NCI-H82 treated with DMSO at 0.1 percent for 48 hours (cell line): ENCODE measurements around the gene SERPINB2.
"Not testable (repeated sequence)": the region's sequence is repeated elsewhere in the genome, so short reads cannot be mapped to it uniquely, and the experiment has no call there.

Source experiments
- DNase-seq: peaks from one replicate; lab custom pipeline; 2025; ENCODE audit not compliant: unreplicated experiment; lab: John Stamatoyannopoulos, UW

The SERPINB2 gene

DNA sequence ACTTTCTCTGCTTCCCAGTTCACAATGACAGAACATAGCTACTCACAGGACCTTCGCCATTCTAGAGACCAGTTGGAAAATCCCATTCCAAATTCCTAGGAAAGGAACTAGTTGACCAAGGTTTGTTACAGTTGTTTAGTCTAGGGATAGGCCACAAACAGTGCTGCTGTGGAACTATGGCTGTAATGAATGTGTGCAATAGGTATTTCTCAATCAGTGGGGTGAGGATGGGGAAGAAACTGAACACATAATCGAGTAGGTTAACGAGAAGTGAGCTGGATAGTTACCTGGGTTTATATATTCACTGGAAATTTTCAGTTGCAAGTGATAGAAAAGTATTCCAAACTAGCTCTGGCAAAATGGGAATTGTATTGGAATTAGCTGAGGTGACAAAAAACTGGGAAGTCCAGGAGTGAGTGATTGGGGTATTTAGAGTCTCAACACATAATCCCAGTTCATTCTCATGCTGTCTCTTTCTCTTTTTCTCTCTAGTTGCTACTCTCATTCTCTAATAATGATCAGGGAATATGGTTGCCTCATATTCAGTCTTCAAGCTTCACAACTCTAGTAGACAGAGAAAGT is 43.4 kb downstream of the SERPINB2 start:
- DNase-seq, result no peak

DNA sequence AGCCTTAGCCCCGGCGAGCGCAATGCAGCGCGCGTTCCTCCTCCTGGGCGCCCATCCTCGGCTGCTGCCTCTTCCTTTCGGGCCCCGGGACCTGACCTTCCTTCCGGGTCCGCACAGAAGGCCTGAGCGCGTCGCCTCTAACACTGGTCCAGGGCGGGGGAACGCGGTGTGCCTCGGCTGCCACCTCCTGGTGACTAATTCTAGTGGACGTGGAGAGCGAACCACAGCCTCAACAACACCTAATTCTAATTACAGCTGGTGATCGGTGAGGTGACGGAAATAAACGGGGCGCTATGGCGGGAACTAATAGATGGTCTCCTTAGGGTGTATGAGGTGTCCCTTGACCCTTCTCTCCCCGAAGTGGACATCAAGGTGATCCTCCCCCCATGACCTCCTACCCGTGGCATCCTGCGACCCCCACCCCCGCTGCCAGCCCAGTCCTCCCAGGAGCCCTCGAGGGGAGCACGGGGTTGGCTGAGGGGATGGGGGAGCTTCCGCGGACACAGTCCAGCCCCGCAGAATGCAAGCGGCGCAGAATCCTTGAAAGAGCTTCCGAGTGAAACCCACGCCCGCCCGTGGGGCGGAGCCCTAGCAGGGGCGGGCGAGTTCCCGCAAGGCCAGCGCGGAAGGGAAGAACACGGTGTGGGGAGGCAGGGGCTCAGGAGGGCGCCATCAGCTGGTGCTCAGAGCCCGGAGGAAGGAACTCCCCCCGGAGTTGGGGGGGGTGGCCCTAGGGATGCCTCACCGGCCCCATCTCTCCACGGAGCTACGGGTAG is 48.8 kb downstream of the SERPINB2 start:
- DNase-seq, result peak; percentile 62

DNA sequence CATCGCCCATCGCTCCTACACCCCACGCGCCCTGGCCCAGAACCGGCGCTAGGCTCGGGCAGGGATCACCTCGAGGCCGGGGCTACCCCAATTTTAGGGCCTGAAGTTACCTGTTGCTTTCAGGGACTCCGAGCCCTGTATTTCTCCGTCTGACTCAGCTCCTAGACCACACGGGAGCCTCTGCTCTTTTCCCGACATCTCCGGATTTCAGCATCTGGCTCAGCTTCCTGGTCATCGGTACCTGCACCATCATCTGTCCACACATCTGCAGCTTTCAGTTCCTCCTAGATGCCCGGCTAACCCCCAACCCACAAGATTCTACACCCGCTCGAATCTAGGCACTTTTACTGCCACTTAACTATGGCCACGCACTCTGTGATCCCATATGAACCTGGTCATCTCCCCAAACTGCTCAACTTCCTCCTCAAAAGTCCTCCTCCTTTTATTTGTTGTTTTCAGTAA is 49.5 kb downstream of the SERPINB2 start:
- DNase-seq, result no peak

DNA sequence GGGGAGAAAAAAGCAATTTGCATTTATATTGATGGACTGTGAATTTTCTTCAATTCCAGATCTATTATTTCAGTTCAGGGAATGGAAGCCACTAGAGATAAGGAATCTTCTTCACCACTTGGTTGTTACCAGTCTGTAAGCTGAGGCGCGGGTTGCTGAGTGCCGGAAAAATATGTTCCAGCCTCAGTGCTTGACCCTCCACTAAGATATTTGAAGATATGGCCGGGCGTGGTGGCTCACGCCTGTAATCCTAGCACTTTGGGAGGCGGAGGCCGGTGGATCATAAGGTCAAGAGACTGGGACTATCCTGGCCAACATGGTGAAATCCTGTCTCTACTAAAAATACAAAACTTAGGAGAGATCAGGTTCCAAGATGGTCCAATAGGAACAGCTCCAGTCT is 52.5 kb downstream of the SERPINB2 start:
- DNase-seq, result no peak

DNA sequence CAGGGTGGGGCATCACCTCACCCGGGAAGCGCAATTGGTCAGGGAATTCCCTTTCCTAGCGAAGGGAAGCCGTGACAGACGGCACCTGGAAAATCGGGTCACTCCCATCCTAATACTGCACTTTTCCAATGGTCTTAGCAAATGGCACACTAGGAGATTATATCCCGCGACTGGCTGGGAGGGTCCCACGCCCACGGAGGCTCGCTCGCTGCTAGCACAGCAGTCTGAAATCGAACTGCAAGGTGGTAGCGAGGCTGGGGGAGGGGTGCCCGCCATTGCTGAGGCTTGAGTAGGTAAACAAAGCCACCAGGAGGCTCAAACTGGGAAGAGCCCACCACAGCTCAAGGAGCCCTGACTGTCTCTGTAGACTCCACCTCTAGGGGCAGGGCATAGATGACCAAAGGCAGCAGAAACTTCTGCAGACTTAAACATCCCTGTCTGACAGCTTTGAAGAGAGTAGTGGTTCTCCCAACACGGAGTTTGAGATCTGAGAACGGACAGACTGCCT is 53.1 kb downstream of the SERPINB2 start:
- DNase-seq, result not testable (repeated sequence)

DNA sequence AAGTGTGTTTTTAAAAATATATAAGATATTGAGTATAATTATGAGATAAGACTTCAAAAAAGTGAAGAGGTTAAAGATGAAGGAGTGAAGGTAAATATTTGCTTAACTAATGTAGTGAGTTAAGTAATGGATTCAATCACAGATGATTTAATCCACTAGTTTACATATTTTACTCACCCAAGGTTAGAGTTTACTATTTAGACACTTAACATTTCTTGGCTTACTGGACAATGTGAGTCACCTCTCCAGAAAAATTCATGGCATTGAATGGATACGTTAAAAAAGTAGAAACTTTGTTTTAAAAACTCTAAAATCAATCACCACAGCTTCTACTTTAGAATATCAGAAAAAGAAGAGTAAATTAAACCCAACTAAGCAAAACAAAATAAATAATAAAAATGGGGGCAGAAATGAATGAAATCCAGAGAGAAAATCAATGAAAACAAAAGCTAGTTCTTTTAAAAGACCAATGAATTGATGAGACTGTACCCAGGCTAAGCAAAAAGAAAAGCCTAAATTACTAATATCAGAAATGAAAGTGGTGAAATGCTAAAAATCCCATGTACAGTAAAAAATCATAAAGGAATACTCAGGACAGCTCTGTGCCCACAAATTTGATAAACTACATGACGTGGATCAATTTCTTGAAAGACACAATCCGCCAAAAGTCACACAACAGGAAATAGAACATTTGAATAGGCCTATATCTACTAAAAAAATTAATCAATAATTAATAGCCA is 59.7 kb downstream of the SERPINB2 start:
- DNase-seq, result no peak

DNA sequence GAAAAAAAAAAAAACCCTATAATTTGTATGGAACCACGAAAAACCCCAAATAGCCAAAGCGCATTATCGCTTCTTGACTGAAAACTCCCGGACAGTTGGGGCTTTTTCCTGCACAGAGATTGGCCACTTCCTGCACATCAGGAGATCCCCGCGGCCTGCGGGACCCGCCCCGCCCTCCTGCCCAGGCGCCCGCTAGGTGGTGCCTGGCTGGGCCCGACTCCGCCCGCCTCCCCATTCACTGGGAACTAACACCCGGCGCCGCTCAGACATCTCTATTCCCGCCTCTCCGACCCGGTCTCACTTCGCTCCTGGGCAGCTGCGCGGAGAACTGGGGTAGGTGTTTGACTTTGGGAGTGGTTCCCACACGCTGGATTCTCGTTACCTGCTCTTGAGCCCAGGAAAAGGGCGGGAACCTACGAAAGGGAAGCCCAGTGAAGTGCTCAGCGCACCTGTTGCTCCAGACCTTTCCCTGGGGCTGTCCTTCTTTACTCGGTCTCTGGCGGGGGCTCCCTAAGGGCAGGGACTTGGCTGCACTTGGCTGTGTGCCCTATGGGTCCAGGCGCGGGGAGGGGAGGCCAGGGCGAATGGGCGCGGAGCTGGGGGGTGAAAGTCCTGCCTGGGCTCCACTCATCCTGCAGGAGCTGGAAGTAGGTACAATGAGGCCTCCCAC is 61.7 kb downstream of the SERPINB2 start, which contains the start of gene HMSD:
Gene HMSD (plus strand): TSS at position 234 of the 670 bp plus-strand sequence. CDS start 4,155 bp downstream, outside the sequence.
- DNase-seq, result no peak

DNA sequence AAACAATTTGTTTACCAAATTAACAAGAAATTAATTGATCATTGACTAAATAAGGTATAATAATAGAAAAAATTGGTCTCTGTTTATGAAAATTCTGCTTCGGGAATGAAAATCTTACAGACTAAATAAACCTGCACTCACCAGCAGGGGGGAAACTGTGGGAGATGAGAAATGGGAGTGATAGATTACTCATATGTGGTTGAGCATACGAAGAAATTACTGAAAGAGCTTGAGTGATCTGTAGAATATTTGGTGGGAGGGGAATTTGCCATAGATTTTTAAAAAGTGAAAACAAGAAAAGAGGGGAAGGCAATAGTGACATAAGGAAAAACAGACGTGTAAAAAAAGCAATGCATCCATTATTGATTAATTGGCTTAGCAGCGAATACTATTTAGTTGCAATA is 63.8 kb downstream of the SERPINB2 start:
- DNase-seq, result no peak
